GM12874 (cell line): ENCODE data around the gene CDH23.

Source experiments
- TF ChIP-seq, protein P1 (sequence below): IDR thresholded peaks from 2 replicates; pipeline ENCODE4 v1.5.1; 2011; ENCODE audit warnings: low read depth, mild to moderate bottlenecking, control low read depth, low read length, moderate library complexity; ENCODE audit not compliant: insufficient read depth

CDH23 gene

DNA sequence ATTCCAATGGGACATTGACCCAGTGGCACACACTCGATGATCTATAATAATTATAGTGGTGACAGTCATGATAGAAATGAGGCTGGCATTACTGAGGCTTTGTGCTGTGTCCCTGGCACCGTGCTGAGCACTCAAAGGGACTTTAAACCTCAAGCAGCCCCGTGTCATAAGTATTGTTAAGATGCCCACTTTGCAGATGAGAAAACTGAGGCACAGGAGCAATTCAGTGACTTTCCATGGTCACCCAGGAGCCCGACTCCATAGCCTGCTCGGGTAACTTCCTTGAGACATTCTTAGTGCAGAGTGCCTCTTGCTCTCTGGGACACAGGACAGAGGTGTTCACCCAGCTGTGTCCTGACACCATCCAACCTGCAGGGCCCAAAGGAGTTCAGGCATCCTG lies 170.3 kb downstream of the CDH23 start:
- TF ChIP-seq, protein P1, sequence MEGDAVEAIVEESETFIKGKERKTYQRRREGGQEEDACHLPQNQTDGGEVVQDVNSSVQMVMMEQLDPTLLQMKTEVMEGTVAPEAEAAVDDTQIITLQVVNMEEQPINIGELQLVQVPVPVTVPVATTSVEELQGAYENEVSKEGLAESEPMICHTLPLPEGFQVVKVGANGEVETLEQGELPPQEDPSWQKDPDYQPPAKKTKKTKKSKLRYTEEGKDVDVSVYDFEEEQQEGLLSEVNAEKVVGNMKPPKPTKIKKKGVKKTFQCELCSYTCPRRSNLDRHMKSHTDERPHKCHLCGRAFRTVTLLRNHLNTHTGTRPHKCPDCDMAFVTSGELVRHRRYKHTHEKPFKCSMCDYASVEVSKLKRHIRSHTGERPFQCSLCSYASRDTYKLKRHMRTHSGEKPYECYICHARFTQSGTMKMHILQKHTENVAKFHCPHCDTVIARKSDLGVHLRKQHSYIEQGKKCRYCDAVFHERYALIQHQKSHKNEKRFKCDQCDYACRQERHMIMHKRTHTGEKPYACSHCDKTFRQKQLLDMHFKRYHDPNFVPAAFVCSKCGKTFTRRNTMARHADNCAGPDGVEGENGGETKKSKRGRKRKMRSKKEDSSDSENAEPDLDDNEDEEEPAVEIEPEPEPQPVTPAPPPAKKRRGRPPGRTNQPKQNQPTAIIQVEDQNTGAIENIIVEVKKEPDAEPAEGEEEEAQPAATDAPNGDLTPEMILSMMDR = no peak

DNA sequence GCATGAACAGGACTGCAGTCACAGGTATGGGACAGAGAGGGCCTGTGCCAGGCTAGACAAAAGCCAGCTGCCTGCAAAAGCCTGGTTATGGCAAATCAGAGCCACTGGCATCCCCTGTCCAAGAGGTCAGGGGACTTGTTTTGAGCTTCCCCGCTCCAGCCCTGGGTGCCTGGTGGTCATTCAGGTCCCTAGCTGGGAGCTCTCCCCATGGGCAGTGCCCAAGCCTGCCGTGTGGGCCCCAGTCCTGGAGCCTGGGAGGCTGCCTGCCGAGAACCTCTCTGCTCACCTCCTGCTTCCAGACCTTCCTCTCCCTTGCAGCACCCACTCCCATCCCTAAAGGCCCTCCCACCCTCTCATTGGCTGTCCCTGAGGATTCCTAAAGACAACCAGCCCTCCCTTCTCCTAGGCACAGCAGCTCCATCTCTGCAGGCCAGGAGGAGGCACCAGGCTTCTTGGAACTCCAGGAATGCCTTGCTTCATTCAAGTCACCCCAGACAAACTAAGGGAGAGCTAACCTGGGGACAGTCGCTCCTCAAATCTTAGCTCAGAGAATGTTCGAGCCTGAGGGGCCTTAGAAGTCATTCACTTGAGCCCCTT lies 172.3 kb downstream of the CDH23 start:
- TF ChIP-seq, protein P1 = no peak

DNA sequence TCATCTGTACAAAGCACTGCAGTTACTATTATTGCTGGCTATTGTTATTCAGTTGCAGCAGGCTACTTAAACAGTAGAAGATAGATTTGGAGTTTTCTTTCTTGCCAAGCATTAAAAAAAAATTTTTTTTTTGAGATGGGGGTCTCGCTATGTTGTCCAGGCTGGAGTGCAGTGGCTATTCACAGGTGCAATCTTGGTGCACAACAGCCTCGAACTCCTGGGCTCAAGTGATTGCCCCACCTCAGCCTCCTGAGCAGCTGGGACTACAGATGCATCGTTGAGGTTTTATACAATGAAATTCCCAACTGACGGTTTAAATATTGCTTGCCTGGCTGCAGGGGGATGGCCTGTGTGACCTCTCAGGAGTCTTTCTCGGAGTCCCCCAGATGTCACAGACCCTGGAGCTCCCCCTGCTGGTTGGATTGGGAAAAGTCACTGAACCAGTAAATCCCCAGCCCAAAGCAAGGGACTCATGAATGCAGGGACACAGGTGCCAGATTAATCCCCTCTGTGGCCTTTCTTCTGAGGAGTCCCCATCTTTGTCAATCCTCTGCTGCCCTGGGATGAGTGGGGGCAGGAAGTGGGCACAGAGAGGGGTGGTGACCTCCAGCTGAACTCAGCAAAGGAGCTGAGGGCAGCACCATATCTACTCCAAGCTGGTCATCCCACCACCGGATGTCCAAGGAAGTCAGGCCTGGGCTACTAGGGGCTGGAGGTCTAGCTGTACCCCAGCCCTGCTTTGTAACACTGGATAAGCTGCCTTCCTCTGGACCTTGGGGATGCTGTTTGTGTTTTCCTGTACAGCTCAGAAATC lies 173.3 kb downstream of the CDH23 start:
- TF ChIP-seq, protein P1 = peak; percentile 79

DNA sequence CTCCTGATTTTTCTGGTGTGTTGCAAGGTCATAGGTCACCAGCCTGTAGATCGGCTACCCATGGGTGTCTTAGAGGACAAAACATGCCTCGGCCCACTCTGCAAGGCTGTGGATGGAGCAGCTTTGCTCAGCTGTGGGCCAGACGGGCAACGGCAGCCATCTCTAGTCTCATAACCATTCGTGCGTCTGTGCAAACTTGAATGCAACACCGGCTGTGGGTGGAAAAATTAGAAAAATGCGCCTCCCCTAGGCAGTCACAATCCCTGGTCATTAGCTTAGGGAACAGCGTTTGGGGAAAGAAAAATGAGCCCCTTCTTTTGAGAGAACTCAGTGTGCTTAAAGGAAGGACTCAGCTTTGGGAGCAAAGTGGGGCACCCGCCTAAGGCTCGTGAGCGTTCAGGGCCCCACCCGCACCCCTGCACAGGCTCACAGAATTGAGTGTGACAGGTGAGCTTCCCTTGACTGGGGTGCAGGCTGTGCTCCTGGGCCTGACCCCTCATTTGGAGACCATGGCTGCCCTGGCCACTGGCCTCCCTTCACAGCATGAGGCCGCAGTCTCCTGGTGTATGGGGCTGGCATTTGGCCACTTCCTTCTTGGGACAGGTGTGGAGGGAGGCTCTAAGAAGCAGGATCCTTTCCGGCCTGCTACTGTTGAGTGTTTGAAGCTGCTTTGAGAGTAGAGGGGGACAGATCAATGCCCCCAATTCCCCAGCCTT lies 174.9 kb downstream of the CDH23 start:
- TF ChIP-seq, protein P1 = no peak

DNA sequence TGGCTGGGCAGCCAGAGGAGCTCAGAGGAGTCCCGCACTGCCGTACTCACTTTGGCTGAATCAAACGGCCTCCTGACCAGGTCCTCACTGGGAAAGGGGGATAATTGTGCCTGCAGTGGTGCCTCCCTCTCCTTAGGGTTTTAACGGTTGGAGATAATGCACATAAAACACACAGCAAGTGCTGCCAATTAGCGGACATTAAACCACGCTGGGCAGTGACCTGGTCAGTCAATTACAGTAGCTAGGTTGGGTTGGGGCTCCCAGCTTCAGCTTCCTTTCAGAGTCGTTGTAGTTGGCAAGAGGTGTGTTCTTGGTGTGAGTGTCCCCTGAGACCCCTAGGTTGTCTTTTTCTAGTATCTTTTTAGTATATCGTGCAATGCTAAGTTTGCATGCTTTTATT lies 176.2 kb downstream of the CDH23 start:
- TF ChIP-seq, protein P1 = no peak

DNA sequence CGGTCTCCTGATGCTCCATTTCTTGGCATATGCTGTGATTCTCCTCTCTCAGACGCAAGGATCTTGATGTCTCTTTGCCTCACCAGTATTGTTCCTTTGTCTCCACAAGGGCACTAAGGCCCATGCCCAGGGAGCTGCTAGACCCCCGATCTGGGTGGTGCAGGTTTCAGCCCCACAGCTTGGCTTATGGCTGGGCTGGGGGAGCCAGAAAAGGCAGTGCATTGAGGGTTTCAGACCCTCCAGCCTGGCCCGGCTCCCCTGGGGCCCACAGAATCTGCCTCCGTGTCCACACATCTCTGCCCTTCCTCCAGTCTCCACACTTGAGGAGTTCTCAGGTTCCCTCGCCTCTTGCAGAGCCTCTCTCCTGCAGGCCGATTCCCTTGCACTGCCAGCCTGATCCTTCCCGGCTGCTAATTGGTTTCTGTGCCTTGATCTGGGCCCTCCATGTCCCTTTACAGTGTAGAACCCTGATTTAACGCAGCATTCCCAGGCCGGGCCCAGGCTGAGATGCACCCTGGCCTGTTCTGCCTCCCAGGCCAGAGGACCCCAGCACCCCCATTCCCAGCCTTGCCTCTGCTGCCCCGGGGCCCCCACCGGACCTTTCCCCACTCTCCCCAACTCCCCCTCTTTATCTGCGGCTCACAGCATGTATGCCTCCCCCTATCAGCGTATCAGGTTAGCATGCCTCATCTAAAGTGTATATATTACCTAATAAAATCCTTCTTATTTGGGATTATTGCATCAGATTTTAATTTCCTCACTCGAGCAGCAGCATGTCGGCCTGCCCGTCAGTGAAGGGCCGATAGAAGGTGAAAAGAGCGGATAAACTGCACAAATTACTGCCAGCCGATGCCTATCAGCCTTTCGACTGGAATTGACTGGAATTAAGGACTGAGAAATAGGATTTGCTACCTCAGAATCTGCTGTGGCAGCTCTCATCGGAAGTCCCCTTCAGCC lies 177.1 kb downstream of the CDH23 start:
- TF ChIP-seq, protein P1 = no peak

DNA sequence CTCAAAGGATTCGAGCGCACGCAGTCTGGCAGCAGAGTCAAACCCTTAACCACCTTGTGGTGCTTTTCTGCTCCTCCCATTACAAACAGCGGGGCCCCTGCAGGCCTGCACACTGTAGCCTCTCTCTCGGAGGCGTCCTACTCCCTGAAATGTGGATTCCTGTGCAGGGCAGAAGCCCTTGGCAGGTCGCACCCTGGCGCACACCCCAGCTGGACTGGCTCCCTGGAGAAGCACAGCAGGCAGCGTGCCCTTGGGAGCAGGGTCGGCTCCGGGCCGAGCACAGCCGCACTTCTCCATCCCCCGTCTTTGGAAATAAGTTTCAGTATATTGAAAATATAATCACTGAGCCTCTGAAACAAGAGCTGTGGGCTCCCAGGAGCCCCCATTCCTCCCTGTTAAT lies 178.7 kb downstream of the CDH23 start:
- TF ChIP-seq, protein P1 = no peak
